ENCODE data around the gene ARHGEF35.
"Not testable (repeated sequence)": the region's sequence is repeated elsewhere in the genome, so short reads cannot be mapped to it uniquely, and the experiment has no call there.

GRCh38 chr7:144245372-144245771 lies 49.7 kb upstream of the ARHGEF35 start:
- not testable (repeated sequence) for TF ChIP-seq EZH2 (IDR thresholded peaks at IDR 0.05; ENCODE audit: low read depth)
- TF ChIP-seq, protein P1, sequence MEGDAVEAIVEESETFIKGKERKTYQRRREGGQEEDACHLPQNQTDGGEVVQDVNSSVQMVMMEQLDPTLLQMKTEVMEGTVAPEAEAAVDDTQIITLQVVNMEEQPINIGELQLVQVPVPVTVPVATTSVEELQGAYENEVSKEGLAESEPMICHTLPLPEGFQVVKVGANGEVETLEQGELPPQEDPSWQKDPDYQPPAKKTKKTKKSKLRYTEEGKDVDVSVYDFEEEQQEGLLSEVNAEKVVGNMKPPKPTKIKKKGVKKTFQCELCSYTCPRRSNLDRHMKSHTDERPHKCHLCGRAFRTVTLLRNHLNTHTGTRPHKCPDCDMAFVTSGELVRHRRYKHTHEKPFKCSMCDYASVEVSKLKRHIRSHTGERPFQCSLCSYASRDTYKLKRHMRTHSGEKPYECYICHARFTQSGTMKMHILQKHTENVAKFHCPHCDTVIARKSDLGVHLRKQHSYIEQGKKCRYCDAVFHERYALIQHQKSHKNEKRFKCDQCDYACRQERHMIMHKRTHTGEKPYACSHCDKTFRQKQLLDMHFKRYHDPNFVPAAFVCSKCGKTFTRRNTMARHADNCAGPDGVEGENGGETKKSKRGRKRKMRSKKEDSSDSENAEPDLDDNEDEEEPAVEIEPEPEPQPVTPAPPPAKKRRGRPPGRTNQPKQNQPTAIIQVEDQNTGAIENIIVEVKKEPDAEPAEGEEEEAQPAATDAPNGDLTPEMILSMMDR (conservative IDR thresholded peaks at IDR 0.05): not testable (repeated sequence)

All from PC-9 (cell line).